ENCODE results near the gene PPP2R3B. TPM values are rescaled to one million over a fixed set of nuclear protein-coding genes. Genes with fewer than 3 reads are reported as not detected.

PPP2R3B gene
- total and polyA plus RNA-seq, 2 of the 13 experiments (the other 11 are each of a cell fraction or from before 2014, with no cell fraction given): 17.0 to 21.4 TPM

GRCh38 chrX:386768-387575 lies at the start of gene PPP2R3B (continued):
- peak; percentile 89; the same call in 1 of the 2 replicates for TF ChIP-seq ZIK1 (CRISPR knock-in tag; IDR thresholded peaks at IDR 0.05; ENCODE audit: borderline replicate concordance, low read depth)
- peak; percentile 82; the same call in 1 of the 2 replicates for TF ChIP-seq ZNF547 (CRISPR knock-in tag; IDR thresholded peaks at IDR 0.05)
- TF ChIP-seq ZBTB7A (CRISPR knock-in tag; IDR thresholded peaks at IDR 0.05): peak; percentile 53; the same call in 1 of the 2 replicates
- no peak for TF ChIP-seq U2AF2 (IDR thresholded peaks at IDR 0.05; ENCODE audit: low read depth, low read length)
- TF ChIP-seq CEBPB (IDR thresholded peaks at IDR 0.05; ENCODE audit: borderline replicate concordance, low read depth, low read length): no peak
- TF ChIP-seq ZNF558 (CRISPR knock-in tag; IDR thresholded peaks at IDR 0.05; ENCODE audit: borderline replicate concordance): no peak; the same call in 1 of the 2 replicates
- TF ChIP-seq NFYB (CRISPR knock-in tag; IDR thresholded peaks at IDR 0.05): peak; percentile 22; the same call in 1 of the 2 replicates
- TF ChIP-seq ASH2L (IDR thresholded peaks at IDR 0.05; ENCODE audit: insufficient read length, low read depth, low read length): peak; percentile 98
- TF ChIP-seq RNF2 (conservative IDR thresholded peaks at IDR 0.05; ENCODE audit: low read depth): peak; percentile 75
- peak; percentile 72 for TF ChIP-seq TGIF2 (CRISPR knock-in tag; IDR thresholded peaks at IDR 0.05)
- no peak for TF ChIP-seq MBD4 (IDR thresholded peaks at IDR 0.05; ENCODE audit: borderline replicate concordance, low read length)
- peak; percentile 56; the same call in 1 of the 2 replicates for TF ChIP-seq ZNF609 (CRISPR knock-in tag; IDR thresholded peaks at IDR 0.05; ENCODE audit: borderline replicate concordance)
- TF ChIP-seq HNRNPL (IDR thresholded peaks at IDR 0.05; ENCODE audit: low read depth, low read length): 0 out of 2 replicates have a peak, but pooled peaks have one; percentile 38
- TF ChIP-seq PBX3 (CRISPR knock-in tag; IDR thresholded peaks at IDR 0.05; ENCODE audit: borderline replicate concordance): 0 out of 2 replicates have a peak, but pooled peaks have one; percentile 51
- TF ChIP-seq YEATS4 (CRISPR knock-in tag; IDR thresholded peaks at IDR 0.05; ENCODE audit: borderline replicate concordance): peak; percentile 99
- TF ChIP-seq SIN3B (IDR thresholded peaks at IDR 0.05; ENCODE audit: low read length): peak; percentile 91
- TF ChIP-seq ATF7 (IDR thresholded peaks at IDR 0.05): 0 out of 2 replicates have a peak, but pooled peaks have one; percentile 49
- peak; percentile 77 for TF ChIP-seq ATF7 (CRISPR knock-in tag; IDR thresholded peaks at IDR 0.05)
- peak; percentile 91; the same call in 1 of the 2 replicates for TF ChIP-seq MIER3 (CRISPR knock-in tag; IDR thresholded peaks at IDR 0.05; ENCODE audit: borderline replicate concordance)
- TF ChIP-seq ZNF512B (CRISPR knock-in tag; IDR thresholded peaks at IDR 0.05; ENCODE audit: borderline replicate concordance): no peak
- TF ChIP-seq SMAD9 (CRISPR knock-in tag; IDR thresholded peaks at IDR 0.05): no peak; the same call in 1 of the 2 replicates

Data from HepG2 (cell line).